ENCODE measurements around the gene DTX4.
"Not testable (repeated sequence)": the region's sequence is repeated elsewhere in the genome, so short reads cannot be mapped to it uniquely, and the experiment has no call there.

The DTX4 gene

DNA sequence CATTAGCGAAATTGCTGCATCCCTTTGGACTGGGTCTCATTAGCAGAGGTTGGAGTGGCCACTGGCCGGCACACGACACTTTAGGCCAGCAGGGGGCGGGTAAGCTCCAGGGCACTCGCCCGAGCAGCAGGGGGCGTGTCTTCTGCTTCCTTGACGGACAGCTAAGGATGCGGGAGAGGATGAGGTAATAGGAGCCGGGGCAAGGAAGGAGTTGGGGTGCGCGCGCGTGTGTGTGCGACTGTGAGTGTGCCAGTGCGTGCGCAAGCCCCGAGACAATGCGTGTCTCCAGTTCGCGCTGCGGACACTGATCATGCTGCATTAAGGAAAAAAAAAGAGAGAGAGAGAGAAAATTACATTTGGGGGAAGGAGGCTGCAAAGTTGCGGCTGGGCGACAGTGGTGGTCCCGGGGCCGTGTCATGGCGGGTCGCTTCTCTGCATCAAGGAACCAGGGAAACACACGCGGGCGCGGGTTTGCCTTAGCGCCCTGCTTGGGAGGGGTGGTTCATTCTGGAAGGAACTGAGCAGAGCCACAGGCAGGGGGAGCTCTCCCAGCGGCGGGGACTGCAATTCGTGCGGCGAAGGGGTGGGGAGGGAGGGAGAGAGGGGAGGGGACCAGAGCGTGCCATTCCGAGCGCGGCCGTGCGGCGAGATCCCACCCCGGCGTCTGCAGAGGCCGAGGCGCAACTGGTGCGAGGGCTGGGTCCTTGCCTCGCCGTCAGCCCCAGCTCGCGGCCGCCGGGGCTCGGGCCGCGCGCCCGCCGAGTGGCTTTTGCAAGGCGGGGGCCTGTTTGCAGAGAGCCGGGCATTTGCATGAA is at the start of gene DTX4:
DTX4 (plus strand) TSS at position 625 of the 815 bp plus-strand sequence. CDS start 464 bp downstream, outside the sequence.
- no peaks in the 10 kb centered on the region for H3K36me3 ChIP-seq
- H3K4me3 ChIP-seq: peak within 1 kb of the TSS; percentile 58 to 72
- TF ChIP-seq, protein P1, sequence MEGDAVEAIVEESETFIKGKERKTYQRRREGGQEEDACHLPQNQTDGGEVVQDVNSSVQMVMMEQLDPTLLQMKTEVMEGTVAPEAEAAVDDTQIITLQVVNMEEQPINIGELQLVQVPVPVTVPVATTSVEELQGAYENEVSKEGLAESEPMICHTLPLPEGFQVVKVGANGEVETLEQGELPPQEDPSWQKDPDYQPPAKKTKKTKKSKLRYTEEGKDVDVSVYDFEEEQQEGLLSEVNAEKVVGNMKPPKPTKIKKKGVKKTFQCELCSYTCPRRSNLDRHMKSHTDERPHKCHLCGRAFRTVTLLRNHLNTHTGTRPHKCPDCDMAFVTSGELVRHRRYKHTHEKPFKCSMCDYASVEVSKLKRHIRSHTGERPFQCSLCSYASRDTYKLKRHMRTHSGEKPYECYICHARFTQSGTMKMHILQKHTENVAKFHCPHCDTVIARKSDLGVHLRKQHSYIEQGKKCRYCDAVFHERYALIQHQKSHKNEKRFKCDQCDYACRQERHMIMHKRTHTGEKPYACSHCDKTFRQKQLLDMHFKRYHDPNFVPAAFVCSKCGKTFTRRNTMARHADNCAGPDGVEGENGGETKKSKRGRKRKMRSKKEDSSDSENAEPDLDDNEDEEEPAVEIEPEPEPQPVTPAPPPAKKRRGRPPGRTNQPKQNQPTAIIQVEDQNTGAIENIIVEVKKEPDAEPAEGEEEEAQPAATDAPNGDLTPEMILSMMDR (IDR thresholded peaks at IDR 0.05): peak; percentile 83 to 95
- peak; percentile 92 to 93 for DNase-seq
- H3K9me3 ChIP-seq: no peaks in the 10 kb centered on the region
- peaks cover 0 to 19% (median 15%) of the 10 kb centered on the region in 4 donors for H3K4me1 ChIP-seq
- H3K27ac ChIP-seq: no peak within 1 kb of the TSS
- intact Hi-C loops (cut with DNase I; ENCODE audit: low total_unique reads): loop anchor here (2.0 to 5.0 kb wide), 2 partner anchors 35 to 111 kb away; no protein-coding TSS in a partner anchor
- no peaks in the 10 kb centered on the region for H3K27me3 ChIP-seq

DNA sequence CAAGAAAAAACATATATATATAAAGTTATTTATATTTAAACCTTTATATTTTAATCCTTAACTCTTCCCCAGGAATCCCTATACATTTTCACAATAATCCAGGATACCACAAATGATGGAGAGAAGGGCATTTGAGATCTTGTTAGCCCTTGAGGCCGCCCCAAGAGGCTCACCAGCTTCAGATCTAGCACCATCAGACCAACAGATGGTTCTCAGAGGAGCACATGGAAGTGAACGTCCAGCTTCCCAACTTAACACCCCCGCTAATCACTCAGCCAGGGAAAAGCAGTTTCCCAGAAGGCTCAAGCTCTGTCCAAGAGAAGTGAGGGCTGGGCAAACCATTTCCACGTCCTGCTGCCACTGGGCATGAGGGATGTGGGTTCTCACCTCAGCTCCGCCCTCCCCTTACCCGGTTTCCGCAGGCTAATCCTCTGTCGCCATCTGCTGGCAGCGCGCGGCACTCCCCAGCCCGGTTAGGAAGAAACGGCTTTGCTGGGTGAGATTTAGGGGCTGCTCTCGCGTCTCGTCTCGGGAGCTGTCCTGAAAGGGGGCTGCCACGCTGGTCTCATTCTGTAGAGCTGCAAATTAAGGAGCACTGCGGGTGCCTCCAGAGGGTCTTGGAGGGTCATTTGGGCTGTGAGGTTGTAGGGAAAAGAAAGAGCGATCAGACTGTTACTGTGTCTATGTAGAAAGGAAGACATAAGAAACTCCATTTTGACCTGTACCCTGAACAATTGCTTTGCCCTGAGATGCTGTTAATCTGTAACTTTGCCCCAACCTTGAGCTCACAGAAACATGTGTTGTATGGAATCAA is 36.1 kb upstream of the DTX4 start:
- intact Hi-C loops (cut with DNase I; ENCODE audit: low total_unique reads): loop anchor here (10.0 kb wide), 1 partner anchor 481 kb away; no protein-coding TSS in a partner anchor

DNA sequence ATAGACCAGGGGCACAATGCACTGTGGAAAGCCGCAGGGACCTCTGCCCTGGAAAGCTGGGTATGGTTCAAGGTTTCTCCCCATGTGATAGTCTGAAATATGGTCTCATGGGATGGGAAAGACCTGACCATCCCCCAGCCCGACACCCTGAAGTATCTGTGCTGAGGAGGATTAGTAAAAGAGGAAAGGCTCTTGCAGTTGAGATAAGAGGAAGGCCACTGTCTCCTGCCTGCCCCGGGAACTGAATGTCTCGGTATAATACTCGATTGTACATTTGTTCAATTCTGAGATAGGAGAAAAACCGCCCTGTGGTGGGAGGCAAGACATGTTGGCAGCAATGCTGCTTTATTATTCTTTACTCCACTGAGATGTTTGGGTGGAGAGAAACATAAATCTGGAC is 35.4 kb upstream of the DTX4 start:
- not testable (repeated sequence) for H3K9me3 ChIP-seq, H3K4me3 ChIP-seq, DNase-seq, H3K27me3 ChIP-seq, H3K27ac ChIP-seq, H3K4me1 ChIP-seq
- peaks cover 15 to 37% (median 22%) of the 10 kb centered on the region in 3 donors for H3K36me3 ChIP-seq
- intact Hi-C loops (cut with DNase I; ENCODE audit: low total_unique reads): loop anchor here (10.0 kb wide), 1 partner anchor 482 kb away; no protein-coding TSS in a partner anchor

More for the DNA sequence above, 36.1 kb upstream of the DTX4 start:
- Histone ChIP-seq H3K4me3 (no peak overlapping the region), H3K27me3 (no peaks in the 10 kb centered on the region), H3K27ac (no peak overlapping the region), H3K36me3 (peaks cover 15 to 43% (median 24%) of the 10 kb centered on the region in 3 donors), H3K4me1 (peaks cover 0 to 6% (median 0%) of the 10 kb centered on the region in 4 donors), H3K9me3 (no peaks in the 10 kb centered on the region)
- TF ChIP-seq, protein P1 (IDR thresholded peaks at IDR 0.05): peak; percentile 91 to 99
- peak; percentile 79 to 82 for DNase-seq

DNA sequence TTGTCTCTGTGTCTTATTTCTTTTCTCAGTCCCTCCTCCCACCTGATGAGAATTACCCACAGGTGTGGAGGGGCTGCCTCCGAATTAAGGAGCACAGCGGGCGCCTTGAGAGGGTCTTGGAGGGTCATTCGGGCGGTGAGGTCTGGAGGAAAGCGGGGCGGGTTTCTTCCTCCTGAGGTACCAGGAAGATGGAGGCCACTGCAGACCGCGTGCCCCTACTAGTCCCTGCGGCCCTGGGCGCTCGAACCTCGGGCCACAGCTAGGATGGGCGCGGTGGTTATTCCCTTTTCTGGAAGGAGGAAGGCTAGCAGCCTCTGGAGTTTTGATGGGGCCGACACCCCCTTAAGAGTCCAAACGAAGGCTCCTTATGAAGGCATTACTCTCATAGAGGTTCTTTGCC is 34.7 kb upstream of the DTX4 start:
- no peak overlapping the region for H3K4me3 ChIP-seq
- DNase-seq: no peak
- peaks cover 9 to 30% (median 15%) of the 10 kb centered on the region in 3 donors for H3K36me3 ChIP-seq
- TF ChIP-seq, protein P1 (IDR thresholded peaks at IDR 0.05): no peak
- H3K9me3 ChIP-seq: no peaks in the 10 kb centered on the region
- peaks cover 0 to 8% (median 3%) of the 10 kb centered on the region in 4 donors for H3K4me1 ChIP-seq
- intact Hi-C loops (cut with DNase I; ENCODE audit: low total_unique reads): loop anchor here (10.0 kb wide), 1 partner anchor 482 kb away; no protein-coding TSS in a partner anchor
- H3K27me3 ChIP-seq: no peaks in the 10 kb centered on the region
- no peak overlapping the region for H3K27ac ChIP-seq

DNA sequence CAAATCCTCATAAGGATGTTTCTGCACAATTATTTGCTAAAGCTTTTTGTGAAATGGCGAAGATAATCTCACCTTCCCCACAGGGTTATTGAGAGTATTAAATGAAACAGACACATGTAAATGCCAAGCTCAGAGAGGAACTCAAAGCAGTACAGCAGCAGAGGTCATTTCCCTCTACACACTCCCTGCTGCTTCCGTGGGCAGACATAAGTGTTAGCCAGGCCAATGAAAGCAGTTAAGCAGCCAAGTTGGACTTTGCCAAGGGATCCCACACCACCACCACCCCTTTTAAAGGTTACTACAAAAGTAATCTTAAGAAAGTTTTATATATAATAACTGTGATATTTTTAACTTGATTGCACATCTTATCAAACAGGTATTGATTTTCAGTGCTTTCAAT is 33.3 kb upstream of the DTX4 start:
- no peaks in the 10 kb centered on the region for H3K9me3 ChIP-seq
- peaks cover 0 to 12% (median 4%) of the 10 kb centered on the region in 4 donors for H3K4me1 ChIP-seq
- H3K4me3 ChIP-seq: no peak overlapping the region
- H3K27me3 ChIP-seq: no peaks in the 10 kb centered on the region
- intact Hi-C loops (cut with DNase I; ENCODE audit: low total_unique reads): loop anchor here (10.0 kb wide), 1 partner anchor 484 kb away; no protein-coding TSS in a partner anchor
- TF ChIP-seq, protein P1 (IDR thresholded peaks at IDR 0.05): no peak
- peaks cover 8 to 16% (median 8%) of the 10 kb centered on the region in 3 donors for H3K36me3 ChIP-seq
- DNase-seq: no peak
- H3K27ac ChIP-seq: no peak overlapping the region

All from tibial artery (tissue), 4 donors.